A673 (cell line): Measurements from ENCODE around the gene DNAH10. TPM values are rescaled to one million over a fixed set of nuclear protein-coding genes. Genes with fewer than 3 reads are reported as not detected.

ENCODE experiments used
- BruUV-seq: library from RNA; stranded (reverse); fragments of 400-500 nt; replicated peaks from 2 replicates; lab custom pipeline; 2021; lab: Mats Ljungman, UMichigan
- CTCF ChIA-PET: fragments of 300-600 bp; sonication (Branson Sonifier 250); formaldehyde crosslinking; loops from one replicate; lab custom pipeline; 2022; ENCODE audit warnings: antibody characterized with exemption; lab: Charles Lee
- POLR2A ChIA-PET: fragments of 300-600 bp; sonication (Branson Sonifier 250); formaldehyde crosslinking; loops from one replicate; lab custom pipeline; 2022; ENCODE audit warnings: antibody characterized with exemption; ENCODE audit not compliant: low non-redundant PET; lab: Charles Lee
- DNase-seq: peaks from one replicate; pipeline ENCODE4 v3.0.0-alpha.2; 2015; ENCODE audit warnings: low spot score
- H3K27ac ChIP-seq: fragments of 200-600 bp; sonication (generic); 2 replicates; pipeline ENCODE4 v1.5.1; 2016; ENCODE audit warnings: mixed run types, low read depth, mild to moderate bottlenecking, mixed read lengths, antibody characterized with exemption, low read length; ENCODE audit not compliant: poor library complexity, severe bottlenecking
- H3K27me3 ChIP-seq: fragments of 200-600 bp; sonication (generic); replicated peaks from 2 replicates; pipeline ENCODE4 v1.6.1; 2017; ENCODE audit warnings: mixed run types, low read depth, mild to moderate bottlenecking, mixed read lengths, antibody characterized with exemption, low read length; ENCODE audit not compliant: insufficient read depth, poor library complexity
- H3K36me3 ChIP-seq: fragments of 200-600 bp; sonication (generic); 2 replicates; pipeline ENCODE4 v1.6.1; 2016; ENCODE audit warnings: mixed run types, mild to moderate bottlenecking, mixed read lengths, antibody characterized with exemption, low read length; ENCODE audit not compliant: insufficient read depth, poor library complexity, severe bottlenecking
- H3K4me1 ChIP-seq: fragments of 200-600 bp; sonication (generic); 2 replicates; pipeline ENCODE4 v1.6.1; 2017; ENCODE audit warnings: mixed run types, mild to moderate bottlenecking, mixed read lengths, antibody characterized with exemption, low read length; ENCODE audit not compliant: insufficient read depth, poor library complexity, severe bottlenecking
- H3K4me3 ChIP-seq: fragments of 200-600 bp; sonication (generic); 2 replicates; pipeline ENCODE4 v1.5.1; 2016; ENCODE audit warnings: low read depth, mixed run types, mild to moderate bottlenecking, mixed read lengths, low read length; ENCODE audit not compliant: poor library complexity, severe bottlenecking
- H3K9me3 ChIP-seq: fragments of 200-600 bp; sonication (generic); 2 replicates; pipeline ENCODE4 v1.6.1; 2016; ENCODE audit warnings: mixed run types, low read depth, mild to moderate bottlenecking, mixed read lengths, antibody characterized with exemption, low read length; ENCODE audit not compliant: poor library complexity, severe bottlenecking
- CTCF ChIP-seq: fragments of 300-800, 200-600 bp; sonication (generic); conservative IDR thresholded peaks from 2 replicates; pipeline ENCODE4 v1.5.1; 2017; ENCODE audit warnings: low read depth, mild to moderate bottlenecking, antibody characterized with exemption, low read length, moderate library complexity, mixed read lengths
- EZH2 ChIP-seq: fragments of 200-600 bp; sonication (generic); IDR thresholded peaks from 2 replicates; pipeline ENCODE4 v1.6.1; 2017; ENCODE audit warnings: borderline replicate concordance, low read depth, mild to moderate bottlenecking, mixed read lengths, antibody characterized with exemption, low read length; ENCODE audit not compliant: poor library complexity, severe bottlenecking
- intact Hi-C: fragments of 100-400 bp; cut with micrococcal nuclease; formaldehyde crosslinking; loops from one replicate; pipeline ENCODE4 v1.10.0; 2022; ENCODE audit not compliant: unreplicated experiment
- total RNA-seq: library from RNA; stranded (reverse); gene quantifications from 2 replicates; pipeline ENCODE4 v1.2.3, GENCODE V29; 2021

The DNAH10 gene
- total RNA-seq, 1 experiment from 2014 or later = 1.1 TPM

- Histone ChIP-seq H3K27ac (no peak overlapping the region), H3K9me3 (no peaks in the 10 kb centered on the region), H3K4me3 (no peak overlapping the region), H3K4me1 (no peaks in the 10 kb centered on the region), H3K36me3 (no peaks in the 10 kb centered on the region), H3K27me3 (no peaks in the 10 kb centered on the region)
- CTCF ChIA-PET = no interaction called here
- TF ChIP-seq EZH2 (no peak), CTCF (no peak)
- BruUV-seq = no TSS peak
- intact Hi-C loops = no loop called here
- POLR2A ChIA-PET = no interaction called here
- DNase-seq = no peak
Observed at GRCh38 chr12:123916729-123917128, 154.6 kb downstream of the DNAH10 start.

- H3K27ac ChIP-seq = no peak overlapping the region
- no peaks in the 10 kb centered on the region for H3K36me3 ChIP-seq
- H3K4me1 ChIP-seq = no peaks in the 10 kb centered on the region
- BruUV-seq = no TSS peak
- no peak for DNase-seq
- POLR2A ChIA-PET = no interaction called here
- no peaks in the 10 kb centered on the region for H3K27me3 ChIP-seq
- CTCF ChIA-PET = interaction anchor here (0.5 kb wide), 1 partner anchor 12 kb away, joined by 3 read pairs; no protein-coding TSS in a partner anchor
- TF ChIP-seq EZH2 = no peak
- TF ChIP-seq CTCF = no peak
- H3K4me3 ChIP-seq = no peak overlapping the region
- H3K9me3 ChIP-seq = no peaks in the 10 kb centered on the region
- intact Hi-C loops = no loop called here
Observed at GRCh38 chr12:123917337-123917850, 155.3 kb downstream of the DNAH10 start.

GRCh38 chr12:123919980-123920360 is 157.9 kb downstream of the DNAH10 start:
- Histone ChIP-seq H3K9me3 (no peaks in the 10 kb centered on the region), H3K27ac (no peak overlapping the region), H3K4me1 (no peaks in the 10 kb centered on the region), H3K36me3 (no peaks in the 10 kb centered on the region), H3K4me3 (no peak overlapping the region), H3K27me3 (no peaks in the 10 kb centered on the region)
- ChIA-PET POLR2A (no interaction called here), CTCF (no interaction called here)
- intact Hi-C loops = no loop called here
- DNase-seq = no peak
- TF ChIP-seq EZH2 (no peak), CTCF (no peak)
- no TSS peak for BruUV-seq
